ENCODE results near the gene C16orf86. TPM values are rescaled to one million over a fixed set of nuclear protein-coding genes. Genes with fewer than 3 reads are reported as not detected.

The C16orf86 gene
- polyA plus RNA-seq, 2 of the 4 experiments (the other 2 are of a cell fraction), result 0.06 TPM; not detected in 1

- CTCF ChIA-PET, result interaction anchor here (1.0 to 16.7 kb wide), 13 partner anchors 8 to 265 kb away, joined by 3 to 174 read pairs (median 5); partner anchors contain the start of genes CTCF, RANBP10 and TSNAXIP1
- Histone ChIP-seq H3K4me1 (peaks cover 19% of the 10 kb centered on the region), H3K4me2 (no peak overlapping the region), H3K27ac (no peak overlapping the region), H3K4me3 (no peak overlapping the region), H3K9me3 (no peaks in the 10 kb centered on the region)
- WGBS (ENCODE audit: missing lambda C conversion rate), result 83% methylated on average over 4 of the region's 4 CpGs
- DNase-seq (ENCODE audit: low read depth in 1 of 2, low spot score in 1 of 2) (no peak), ATAC-seq (no peak), FAIRE-seq (no peak)
- POLR2A ChIA-PET, result no interaction called here
- no peak for TF ChIP-seq JUNB (IDR thresholded peaks at IDR 0.05)
Observed at GRCh38 chr16:67664258-67664657, 2.4 kb upstream of the C16orf86 start.

GRCh38 chr16:67664871-67665270 is 1.7 kb upstream of the C16orf86 start:
- TF ChIP-seq USF2 (IDR thresholded peaks at IDR 0.05), result no peak
- TF ChIP-seq FOSB (CRISPR knock-in tag; IDR thresholded peaks at IDR 0.05), result no peak
- TF ChIP-seq CEBPB (IDR thresholded peaks at IDR 0.05), result no peak
- no peak for TF ChIP-seq HEYL (CRISPR knock-in tag; IDR thresholded peaks at IDR 0.05)
- TF ChIP-seq ZNF302 (CRISPR knock-in tag; IDR thresholded peaks at IDR 0.05), result no peak
- TF ChIP-seq REST (IDR thresholded peaks at IDR 0.05), result no peak
- no peak for TF ChIP-seq ATOH8 (CRISPR knock-in tag; IDR thresholded peaks at IDR 0.05; ENCODE audit: low read depth)
- no peak for TF ChIP-seq FOXS1 (CRISPR knock-in tag; IDR thresholded peaks at IDR 0.05)
- TF ChIP-seq CTCF (IDR thresholded peaks at IDR 0.05), result no peak
- no peak for TF ChIP-seq HMGXB4 (CRISPR knock-in tag; IDR thresholded peaks at IDR 0.05; ENCODE audit: borderline replicate concordance)
- 86% methylated on average over 7 of the region's 7 CpGs for WGBS (ENCODE audit: missing lambda C conversion rate)
- DNase-seq (ENCODE audit: low read depth in 1 of 2, low spot score in 1 of 2) (no peak), FAIRE-seq (no peak), ATAC-seq (no peak)
- Histone ChIP-seq H3K27ac (no peak overlapping the region), H3K9me3 (no peaks in the 10 kb centered on the region), H3K4me1 (peaks cover 17% of the 10 kb centered on the region), H3K4me3 (no peak overlapping the region), H3K4me2 (no peak overlapping the region)
- CTCF ChIA-PET, result interaction anchor here (0.8 to 16.7 kb wide), 12 partner anchors 8 to 238 kb away, joined by 3 to 174 read pairs (median 4); partner anchors contain the start of gene CTCF
- POLR2A ChIA-PET, result no interaction called here

- H3K4me2 ChIP-seq, result peak overlapping the region; percentile 89
- H3K9me3 ChIP-seq, result no peaks in the 10 kb centered on the region
- TF ChIP-seq EHF (CRISPR knock-in tag; IDR thresholded peaks at IDR 0.05), result no peak
- 0 out of 2 replicates have a peak, but pooled peaks have one; percentile 6 for TF ChIP-seq MAX (IDR thresholded peaks at IDR 0.05)
- peaks cover 17% of the 10 kb centered on the region for H3K4me1 ChIP-seq
- no peak for FAIRE-seq
- H3K4me3 ChIP-seq, result peak overlapping the region; percentile 84
- ChIA-PET POLR2A (no interaction called here), CTCF (interaction anchor here (1.0 to 16.7 kb wide), 9 partner anchors 18 to 263 kb away, joined by 3 to 174 read pairs (median 3); partner anchors contain the start of gene CTCF)
- no peak for DNase-seq (ENCODE audit: low read depth in 1 of 2, low spot score in 1 of 2)
- H3K27ac ChIP-seq, result peak overlapping the region; percentile 74 to 86; a peak in 5 of 6 replicates
- ATAC-seq, result no peak
- WGBS (ENCODE audit: missing lambda C conversion rate), result 78% methylated on average over 5 of the region's 5 CpGs
Observed at GRCh38 chr16:67665598-67665997, 1.0 kb upstream of the C16orf86 start.

Data from A549 (cell line).